HCT116 (cell line): ENCODE results near the gene LHX2. TPM values are rescaled to one million over a fixed set of nuclear protein-coding genes. Genes with fewer than 3 reads are reported as not detected.

Source experiments
- ATAC-seq: fragments of 200-7000 bp; cut with Tn5 transposase; 2 replicates; pipeline ENCODE4 v1.9.1; 2020; ENCODE audit warnings: mild to moderate bottlenecking, moderate library complexity
- BruUV-seq: library from RNA; stranded (reverse); fragments of 400-500 nt; replicated peaks from 2 replicates; lab custom pipeline; 2021; lab: Mats Ljungman, UMichigan
- CTCF ChIA-PET: fragments of 300-600 bp; sonication (Branson Sonifier 250); formaldehyde crosslinking; loops from one replicate; lab custom pipeline; 2021; ENCODE audit warnings: antibody characterized with exemption; lab: Charles Lee
- POLR2A ChIA-PET: fragments of 300-600, 350-600 bp; sonication (Branson Sonifier 250); formaldehyde crosslinking; loops from one replicate; lab custom pipeline; 2021; ENCODE audit warnings: antibody characterized with exemption; lab: Charles Lee
- RAD21 ChIA-PET, 2 experiments: fragments of 300-600 bp; sonication (Branson Sonifier 250); formaldehyde crosslinking; loops; one replicate each; lab custom pipeline; 2023; ENCODE audit warnings: low total read pairs in 2 of 2; ENCODE audit not compliant: uncharacterized antibody in 2 of 2, unreplicated experiment in 2 of 2, low non-redundant PET in 1 of 2; lab: Charles Lee
- DNase-seq: peaks from one replicate; pipeline ENCODE4 v3.0.0-alpha.2; 2010; ENCODE audit warnings: low read depth, low spot score
- H2AFZ ChIP-seq: fragments of 200-600 bp; shearing (Covaris generic), sonication (generic); 2 replicates; pipeline ENCODE4 v1.6.1; 2017; ENCODE audit warnings: low read depth, mixed run types, mixed read lengths, antibody characterized with exemption, low read length; ENCODE audit not compliant: poor library complexity, severe bottlenecking
- H3K27ac ChIP-seq: 2 replicates; pipeline ENCODE4 v1.5.1; 2012; ENCODE audit warnings: low read depth, low read length
- H3K27me3 ChIP-seq: fragments of 200-600 bp; sonication (generic); 2 replicates; pipeline ENCODE4 v1.6.1; 2016; ENCODE audit warnings: mixed run types, low read length, mixed read lengths; ENCODE audit not compliant: insufficient read depth
- H3K36me3 ChIP-seq, 2 experiments: fragments of 200-500 bp in 1 of 2; fragments of 200-600 bp in 1 of 2; sonication (Bioruptor generic) in 1 of 2; sonication (generic) in 1 of 2; 2 replicates each; pipeline versions ENCODE4 v1.5.1 to v1.6.1; 2014 to 2016; ENCODE audit warnings: low read length in 2 of 2, inconsistent platforms in 1 of 2, mixed read lengths in 1 of 2, mixed run types in 1 of 2; ENCODE audit not compliant: insufficient read depth in 2 of 2, control insufficient read depth in 1 of 2
- H3K4me1 ChIP-seq, 2 experiments: fragments of 200-600 bp in 1 of 2; sonication (generic) in 1 of 2; 2 replicates each; pipeline versions ENCODE4 v1.5.1 to v1.6.1; 2012 to 2017; ENCODE audit warnings: low read length in 2 of 2, inconsistent platforms in 1 of 2, mild to moderate bottlenecking in 1 of 2, mixed read lengths in 1 of 2, mixed run types in 1 of 2, moderate library complexity in 1 of 2; ENCODE audit not compliant: insufficient read depth in 2 of 2, control insufficient read depth in 1 of 2
- H3K4me2 ChIP-seq: fragments of 200-600 bp; sonication (generic); 2 replicates; pipeline ENCODE4 v1.6.1; 2017; ENCODE audit warnings: mixed run types, low read length, mixed read lengths
- H3K4me3 ChIP-seq, 2 experiments: fragments of 200-600 bp in 1 of 2; sonication (generic) in 1 of 2; replicated peaks in 1 of 2; 2 replicates each; pipeline ENCODE4 v1.5.1; 2011 to 2016; ENCODE audit warnings: low read length in 2 of 2, control low read depth in 1 of 2, low read depth in 1 of 2, mild to moderate bottlenecking in 1 of 2, mixed read lengths in 1 of 2, mixed run types in 1 of 2
- H3K79me2 ChIP-seq: fragments of 200-600 bp; sonication (generic); 2 replicates; pipeline ENCODE4 v1.6.1; 2017; ENCODE audit warnings: mild to moderate bottlenecking, mixed run types, low read length, moderate library complexity, mixed read lengths; ENCODE audit not compliant: insufficient read depth
- H3K9ac ChIP-seq: fragments of 200-600 bp; sonication (generic); 2 replicates; pipeline ENCODE4 v1.6.1; 2016; ENCODE audit warnings: low read length, mixed read lengths
- H3K9me2 ChIP-seq: fragments of 200-600 bp; sonication (generic), shearing (Covaris generic); 2 replicates; pipeline ENCODE4 v1.6.1; 2017; ENCODE audit warnings: mixed run types, mild to moderate bottlenecking, moderate library complexity; ENCODE audit not compliant: insufficient read depth
- H3K9me3 ChIP-seq, 2 experiments: fragments of 200-500 bp in 1 of 2; fragments of 200-600 bp in 1 of 2; sonication (Bioruptor generic) in 1 of 2; sonication (generic) in 1 of 2; 2 replicates each; pipeline ENCODE4 v1.6.1; 2014 to 2017; ENCODE audit warnings: low read length in 2 of 2, mixed read lengths in 2 of 2, inconsistent platforms in 1 of 2, low read depth in 1 of 2, mild to moderate bottlenecking in 1 of 2, mixed run types in 1 of 2, moderate library complexity in 1 of 2; ENCODE audit not compliant: control insufficient read depth in 1 of 2, insufficient read depth in 1 of 2
- H4K20me1 ChIP-seq: fragments of 200-600 bp; sonication (generic), shearing (Covaris generic); 2 replicates; pipeline ENCODE4 v1.6.1; 2017; ENCODE audit warnings: mixed run types, mild to moderate bottlenecking, moderate library complexity; ENCODE audit not compliant: insufficient read depth
- CEBPB ChIP-seq: IDR thresholded peaks from 2 replicates; pipeline ENCODE4 v1.6.1; 2012; ENCODE audit warnings: low read depth
- ELF1 ChIP-seq: IDR thresholded peaks from 2 replicates; pipeline ENCODE4 v1.6.1; 2012; ENCODE audit warnings: low read depth, borderline replicate concordance
- EZH2phosphoT487 ChIP-seq: fragments of 200-600 bp; IDR thresholded peaks from 2 replicates; pipeline ENCODE4 v1.6.1; 2018; ENCODE audit warnings: antibody characterized with exemption, borderline replicate concordance
- FOSL1 ChIP-seq: IDR thresholded peaks from 2 replicates; pipeline ENCODE4 v1.6.1; 2012; ENCODE audit warnings: low read depth
- POLR2A ChIP-seq: IDR thresholded peaks from 2 replicates; pipeline ENCODE4 v1.7.0; 2011; ENCODE audit warnings: borderline replicate concordance; ENCODE audit not compliant: insufficient read depth, insufficient read length; ENCODE audit errors: extremely low read depth
- RAD21 ChIP-seq: IDR thresholded peaks from 2 replicates; pipeline ENCODE4 v1.6.1; 2012; ENCODE audit warnings: low read depth, mild to moderate bottlenecking
- SIN3A ChIP-seq: IDR thresholded peaks from 2 replicates; pipeline ENCODE4 v1.6.1; 2012; ENCODE audit warnings: low read depth
- SP1 ChIP-seq: IDR thresholded peaks from 2 replicates; pipeline ENCODE4 v1.6.1; 2012; ENCODE audit warnings: low read depth
- SRF ChIP-seq: IDR thresholded peaks from 2 replicates; pipeline ENCODE4 v1.6.1; 2012; ENCODE audit warnings: low read depth
- intact Hi-C: fragments of 100-400 bp; cut with micrococcal nuclease; formaldehyde crosslinking; loops from 2 replicates; pipeline ENCODE4 v1.10.0; 2022
- total RNA-seq: library from RNA; stranded (reverse); gene quantifications from one replicate; pipeline ENCODE4 v1.2.1, GENCODE V29; 2021; ENCODE audit not compliant: unreplicated experiment
- TF ChIP-seq, protein P1 (sequence below), 3 experiments: fragments of 200-600 bp in 1 of 3; sonication (generic) in 1 of 3; IDR thresholded peaks in 2 of 3; conservative IDR thresholded peaks in 1 of 3; 2 replicates each; pipeline ENCODE4 v1.5.1; 2012 to 2017; ENCODE audit warnings: low read depth in 2 of 3, low read length in 2 of 3, antibody characterized with exemption in 1 of 3, borderline replicate concordance in 1 of 3, control low read depth in 1 of 3, mild to moderate bottlenecking in 1 of 3, mixed read lengths in 1 of 3, mixed run types in 1 of 3, moderate library complexity in 1 of 3; ENCODE audit not compliant: insufficient read depth in 1 of 3
- TF ChIP-seq, protein P2 (sequence below): IDR thresholded peaks from 2 replicates; pipeline ENCODE4 v1.6.1; 2011; ENCODE audit warnings: mild to moderate bottlenecking, low read length, moderate library complexity; ENCODE audit not compliant: insufficient replicate concordance; ENCODE audit errors: extremely low read depth
- TF ChIP-seq, protein P3 (sequence below): IDR thresholded peaks from 2 replicates; pipeline ENCODE4 v1.6.1; 2012; ENCODE audit warnings: low read depth

LHX2 gene
- total RNA-seq, 1 experiment from 2014 or later = 10.2 TPM

DNA sequence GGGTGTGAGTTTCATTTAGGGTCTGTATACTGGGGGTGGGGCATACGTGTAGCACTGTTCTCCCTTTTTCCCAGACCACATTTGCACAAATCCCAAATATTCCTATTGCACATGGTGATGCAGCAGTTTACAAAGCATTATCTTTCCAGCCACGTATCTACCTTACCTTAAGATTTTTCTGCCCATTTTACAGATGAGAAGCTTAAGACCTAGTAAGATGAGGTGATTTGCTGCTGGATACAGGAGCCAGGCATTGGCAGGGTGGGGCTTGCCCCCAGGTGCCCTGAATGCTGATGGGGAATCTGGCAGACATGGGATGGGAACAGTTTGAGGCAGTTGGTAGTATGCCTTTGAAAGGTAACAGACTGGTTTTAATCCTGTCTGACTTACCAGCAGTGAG is 12.5 kb downstream of the LHX2 start:
- TF ChIP-seq POLR2A = no peak
- no peak for TF ChIP-seq SP1
- no peak for TF ChIP-seq ELF1
- no peak for TF ChIP-seq CEBPB
- no peak for TF ChIP-seq SRF
- TF ChIP-seq EZH2phosphoT487 = no peak
- no peak for TF ChIP-seq FOSL1
- TF ChIP-seq, protein P1, sequence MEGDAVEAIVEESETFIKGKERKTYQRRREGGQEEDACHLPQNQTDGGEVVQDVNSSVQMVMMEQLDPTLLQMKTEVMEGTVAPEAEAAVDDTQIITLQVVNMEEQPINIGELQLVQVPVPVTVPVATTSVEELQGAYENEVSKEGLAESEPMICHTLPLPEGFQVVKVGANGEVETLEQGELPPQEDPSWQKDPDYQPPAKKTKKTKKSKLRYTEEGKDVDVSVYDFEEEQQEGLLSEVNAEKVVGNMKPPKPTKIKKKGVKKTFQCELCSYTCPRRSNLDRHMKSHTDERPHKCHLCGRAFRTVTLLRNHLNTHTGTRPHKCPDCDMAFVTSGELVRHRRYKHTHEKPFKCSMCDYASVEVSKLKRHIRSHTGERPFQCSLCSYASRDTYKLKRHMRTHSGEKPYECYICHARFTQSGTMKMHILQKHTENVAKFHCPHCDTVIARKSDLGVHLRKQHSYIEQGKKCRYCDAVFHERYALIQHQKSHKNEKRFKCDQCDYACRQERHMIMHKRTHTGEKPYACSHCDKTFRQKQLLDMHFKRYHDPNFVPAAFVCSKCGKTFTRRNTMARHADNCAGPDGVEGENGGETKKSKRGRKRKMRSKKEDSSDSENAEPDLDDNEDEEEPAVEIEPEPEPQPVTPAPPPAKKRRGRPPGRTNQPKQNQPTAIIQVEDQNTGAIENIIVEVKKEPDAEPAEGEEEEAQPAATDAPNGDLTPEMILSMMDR (IDR thresholded peaks at IDR 0.05 in 2 of 3, conservative IDR thresholded peaks at IDR 0.05 in 1 of 3; ENCODE audit: borderline replicate concordance in 1 of 3, insufficient read depth in 1 of 3, low read depth in 2 of 3, low read length in 2 of 3) = no peak
- TF ChIP-seq, protein P2, sequence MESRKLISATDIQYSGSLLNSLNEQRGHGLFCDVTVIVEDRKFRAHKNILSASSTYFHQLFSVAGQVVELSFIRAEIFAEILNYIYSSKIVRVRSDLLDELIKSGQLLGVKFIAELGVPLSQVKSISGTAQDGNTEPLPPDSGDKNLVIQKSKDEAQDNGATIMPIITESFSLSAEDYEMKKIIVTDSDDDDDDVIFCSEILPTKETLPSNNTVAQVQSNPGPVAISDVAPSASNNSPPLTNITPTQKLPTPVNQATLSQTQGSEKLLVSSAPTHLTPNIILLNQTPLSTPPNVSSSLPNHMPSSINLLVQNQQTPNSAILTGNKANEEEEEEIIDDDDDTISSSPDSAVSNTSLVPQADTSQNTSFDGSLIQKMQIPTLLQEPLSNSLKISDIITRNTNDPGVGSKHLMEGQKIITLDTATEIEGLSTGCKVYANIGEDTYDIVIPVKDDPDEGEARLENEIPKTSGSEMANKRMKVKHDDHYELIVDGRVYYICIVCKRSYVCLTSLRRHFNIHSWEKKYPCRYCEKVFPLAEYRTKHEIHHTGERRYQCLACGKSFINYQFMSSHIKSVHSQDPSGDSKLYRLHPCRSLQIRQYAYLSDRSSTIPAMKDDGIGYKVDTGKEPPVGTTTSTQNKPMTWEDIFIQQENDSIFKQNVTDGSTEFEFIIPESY = no peak
- no peak for TF ChIP-seq RAD21
- TF ChIP-seq SIN3A = no peak
- TF ChIP-seq, protein P3, sequence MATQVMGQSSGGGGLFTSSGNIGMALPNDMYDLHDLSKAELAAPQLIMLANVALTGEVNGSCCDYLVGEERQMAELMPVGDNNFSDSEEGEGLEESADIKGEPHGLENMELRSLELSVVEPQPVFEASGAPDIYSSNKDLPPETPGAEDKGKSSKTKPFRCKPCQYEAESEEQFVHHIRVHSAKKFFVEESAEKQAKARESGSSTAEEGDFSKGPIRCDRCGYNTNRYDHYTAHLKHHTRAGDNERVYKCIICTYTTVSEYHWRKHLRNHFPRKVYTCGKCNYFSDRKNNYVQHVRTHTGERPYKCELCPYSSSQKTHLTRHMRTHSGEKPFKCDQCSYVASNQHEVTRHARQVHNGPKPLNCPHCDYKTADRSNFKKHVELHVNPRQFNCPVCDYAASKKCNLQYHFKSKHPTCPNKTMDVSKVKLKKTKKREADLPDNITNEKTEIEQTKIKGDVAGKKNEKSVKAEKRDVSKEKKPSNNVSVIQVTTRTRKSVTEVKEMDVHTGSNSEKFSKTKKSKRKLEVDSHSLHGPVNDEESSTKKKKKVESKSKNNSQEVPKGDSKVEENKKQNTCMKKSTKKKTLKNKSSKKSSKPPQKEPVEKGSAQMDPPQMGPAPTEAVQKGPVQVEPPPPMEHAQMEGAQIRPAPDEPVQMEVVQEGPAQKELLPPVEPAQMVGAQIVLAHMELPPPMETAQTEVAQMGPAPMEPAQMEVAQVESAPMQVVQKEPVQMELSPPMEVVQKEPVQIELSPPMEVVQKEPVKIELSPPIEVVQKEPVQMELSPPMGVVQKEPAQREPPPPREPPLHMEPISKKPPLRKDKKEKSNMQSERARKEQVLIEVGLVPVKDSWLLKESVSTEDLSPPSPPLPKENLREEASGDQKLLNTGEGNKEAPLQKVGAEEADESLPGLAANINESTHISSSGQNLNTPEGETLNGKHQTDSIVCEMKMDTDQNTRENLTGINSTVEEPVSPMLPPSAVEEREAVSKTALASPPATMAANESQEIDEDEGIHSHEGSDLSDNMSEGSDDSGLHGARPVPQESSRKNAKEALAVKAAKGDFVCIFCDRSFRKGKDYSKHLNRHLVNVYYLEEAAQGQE = no peak
- TF ChIP-seq, all 23 proteins: peak for 0
- H3K36me3 ChIP-seq = 0 out of 4 replicates have a peak, but pooled peaks cover 0 to 2% of the 10 kb centered on the region in 2 experiments
- H3K9ac ChIP-seq = no peak overlapping the region
- H3K27me3 ChIP-seq = no peaks in the 10 kb centered on the region
- CTCF ChIA-PET = no interaction called here
- no peak overlapping the region for H2AFZ ChIP-seq
- RAD21 ChIA-PET = no interaction called here
- H3K9me3 ChIP-seq = no peaks in the 10 kb centered on the region
- H4K20me1 ChIP-seq = no peaks in the 10 kb centered on the region
- no TSS peak for BruUV-seq
- intact Hi-C loops = no loop called here
- H3K4me3 ChIP-seq = no peak overlapping the region
- POLR2A ChIA-PET = no interaction called here
- H3K79me2 ChIP-seq = no peaks in the 10 kb centered on the region
- no peaks in the 10 kb centered on the region for H3K4me1 ChIP-seq
- ATAC-seq = no peak
- H3K9me2 ChIP-seq = no peaks in the 10 kb centered on the region
- DNase-seq = no peak
- H3K27ac ChIP-seq = no peak overlapping the region
- H3K4me2 ChIP-seq = no peak overlapping the region
